Astrocyte (in vitro differentiated cells and primary cell): ENCODE results near the gene TRAK1.

Source experiments
- CTCF ChIP-seq: IDR thresholded peaks from 2 replicates; pipeline ENCODE4 v1.5.1; 2011; ENCODE audit warnings: low read depth, mild to moderate bottlenecking, inconsistent platforms, low read length, moderate library complexity; ENCODE audit not compliant: insufficient read depth
- EZH2 ChIP-seq: IDR thresholded peaks from 2 replicates; pipeline ENCODE4 v1.6.1; 2012; ENCODE audit warnings: mild to moderate bottlenecking, low read length, inconsistent platforms; ENCODE audit not compliant: insufficient read depth

- TF ChIP-seq EZH2 = no peak
- no peak for TF ChIP-seq CTCF
These were observed 38.4 kb upstream of the TRAK1 start for GRCh38 chr3:42052484-42053351.
